NCI-H774 (cell line): Measurements from ENCODE around the gene SLX4IP.

Experiments used
- DNase-seq: peaks from one replicate; lab custom pipeline; 2025; lab: John Stamatoyannopoulos, UW

Gene SLX4IP

DNA sequence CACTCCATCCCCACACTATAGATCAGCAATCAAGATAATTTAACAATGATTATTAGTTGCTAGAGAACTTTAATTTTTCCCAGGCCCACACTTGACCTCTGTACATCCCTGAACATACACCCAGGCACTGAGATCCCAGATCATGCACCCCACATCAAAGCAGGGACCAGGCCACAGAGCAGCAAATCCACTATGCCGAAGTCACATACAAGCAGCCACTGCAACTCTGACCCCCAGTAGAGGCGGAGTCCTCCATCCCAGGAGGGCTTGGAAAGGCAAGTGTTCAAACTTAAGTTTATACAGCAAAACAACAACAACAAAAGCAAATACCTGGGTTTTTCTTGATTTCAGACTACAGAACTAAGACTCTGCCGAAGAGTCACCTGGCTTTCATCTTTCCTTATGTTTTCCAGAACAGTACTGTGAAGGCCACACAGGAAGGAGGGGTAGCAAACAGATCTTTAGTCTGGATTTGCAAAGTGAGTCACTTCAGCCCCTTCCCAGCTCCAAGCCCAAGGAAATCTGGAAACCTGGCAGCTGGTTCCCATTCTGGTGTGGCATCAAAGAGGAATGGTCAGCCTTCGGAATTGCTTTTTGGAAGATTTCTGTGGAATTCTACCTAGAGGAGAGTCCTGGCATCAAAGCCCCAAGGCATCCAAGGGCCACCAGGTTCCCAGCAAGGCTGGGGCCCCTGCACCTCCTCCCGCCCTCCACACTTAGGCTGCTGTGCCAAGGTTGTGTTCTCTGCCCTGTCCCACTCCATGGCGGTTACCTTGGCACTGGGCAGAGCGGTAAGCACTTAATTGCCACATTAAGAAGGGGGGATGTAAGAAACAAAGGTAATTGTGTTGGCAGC lies 231.3 kb downstream of the SLX4IP start:
- no peak for DNase-seq

DNA sequence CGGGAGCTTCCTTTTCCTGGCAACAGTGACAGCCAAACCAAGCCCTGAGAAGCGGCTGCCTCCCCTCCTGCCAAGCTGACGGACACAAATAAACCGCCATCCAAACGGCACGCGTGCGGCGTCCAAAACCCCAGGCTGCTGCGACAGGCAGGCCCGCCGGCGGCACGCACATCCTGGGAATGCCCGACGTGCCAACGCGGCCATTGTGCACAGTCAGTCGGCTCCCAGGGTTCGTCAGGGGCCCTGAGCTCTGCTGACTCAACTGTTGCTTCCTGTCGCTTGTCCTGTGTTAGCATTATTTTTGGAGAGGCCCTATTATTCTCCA lies 231.9 kb downstream of the SLX4IP start:
- DNase-seq = no peak

DNA sequence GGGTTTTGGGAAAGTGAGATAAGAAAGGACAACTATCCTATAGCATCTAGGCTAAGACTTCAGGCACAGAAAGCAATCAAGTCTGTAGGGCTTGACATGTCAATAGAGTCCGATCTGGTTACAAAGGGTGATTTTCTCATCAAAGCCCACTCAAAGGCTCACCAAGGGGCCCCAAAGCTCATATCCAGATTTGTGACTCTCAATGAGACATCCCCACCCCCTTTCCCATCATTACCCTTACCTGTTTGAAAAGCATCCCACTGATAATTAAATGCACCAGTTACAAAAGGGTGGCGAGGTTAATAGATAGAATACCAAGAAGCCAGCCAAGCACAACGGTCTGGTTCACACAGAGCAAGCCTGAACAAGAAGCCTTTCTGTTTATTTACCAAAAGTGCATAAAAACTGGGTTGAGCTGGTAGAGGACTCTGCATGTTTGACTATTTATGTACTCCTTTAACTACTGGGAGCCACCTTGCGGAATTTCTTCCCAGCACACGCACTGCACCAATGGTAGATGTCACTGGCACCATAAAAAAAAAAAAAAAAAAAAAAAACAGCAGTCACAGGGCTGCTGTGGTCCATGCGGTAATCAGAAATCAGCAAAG lies 232.6 kb downstream of the SLX4IP start:
- DNase-seq = no peak

DNA sequence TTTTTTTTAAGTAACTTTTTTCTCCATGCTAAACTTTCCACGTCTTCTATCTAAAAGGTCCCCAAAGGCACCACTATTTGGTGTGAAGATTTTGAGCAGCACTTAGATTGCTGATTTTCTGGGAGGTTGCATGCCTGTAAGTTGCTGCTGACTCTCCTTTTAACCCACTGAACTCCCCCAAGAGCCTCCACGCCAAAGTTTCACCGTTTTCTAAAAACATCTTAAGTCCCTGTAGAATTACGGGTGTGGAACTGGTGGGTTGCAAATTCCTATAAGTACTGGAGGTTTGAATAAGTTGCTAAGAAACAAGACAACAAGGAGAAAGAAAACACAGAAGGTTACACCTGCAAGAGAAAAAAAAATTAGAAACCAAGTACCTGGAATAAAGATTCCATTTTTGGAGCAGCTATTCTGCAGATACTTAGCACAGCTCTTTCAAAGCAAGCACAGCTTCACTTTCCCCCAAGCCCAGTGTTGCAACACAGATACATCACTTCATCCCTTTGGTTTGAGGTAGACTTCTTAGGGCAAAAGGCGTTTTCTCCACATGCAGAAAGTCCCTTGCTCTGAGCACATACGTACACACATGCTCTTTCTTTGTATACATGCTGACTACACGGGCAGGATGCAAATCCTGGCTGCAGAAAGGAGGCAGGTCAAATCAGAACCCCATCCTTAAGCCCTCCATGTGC lies 233.7 kb downstream of the SLX4IP start:
- no peak for DNase-seq

DNA sequence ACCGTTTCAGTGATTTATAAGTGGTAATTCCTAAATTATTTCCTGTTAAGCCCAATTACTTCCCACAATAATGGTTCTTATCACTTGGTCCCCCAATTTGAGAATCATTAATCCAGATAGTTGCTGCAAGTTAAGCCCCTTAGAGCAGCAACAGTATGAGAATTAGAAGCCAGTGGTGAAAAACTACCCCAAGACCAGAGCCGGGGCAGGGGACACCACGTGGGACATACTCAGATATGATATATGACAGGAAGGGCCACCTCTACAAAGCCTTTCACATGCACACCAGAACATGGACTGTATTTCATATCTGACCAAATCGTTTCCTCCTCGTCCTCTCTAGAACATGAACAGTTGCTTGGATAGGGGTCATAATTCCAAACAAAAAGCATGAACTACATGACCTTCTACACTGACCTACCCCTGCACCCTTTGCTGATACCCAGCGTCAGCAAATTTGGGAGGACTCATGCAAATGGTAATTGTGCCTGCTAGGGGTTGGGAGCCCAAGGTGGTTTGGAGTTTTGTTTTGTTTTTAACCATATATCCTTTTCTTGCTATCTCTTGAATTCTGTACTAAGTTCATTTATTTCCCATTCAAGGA lies 234.8 kb downstream of the SLX4IP start:
- DNase-seq = no peak

DNA sequence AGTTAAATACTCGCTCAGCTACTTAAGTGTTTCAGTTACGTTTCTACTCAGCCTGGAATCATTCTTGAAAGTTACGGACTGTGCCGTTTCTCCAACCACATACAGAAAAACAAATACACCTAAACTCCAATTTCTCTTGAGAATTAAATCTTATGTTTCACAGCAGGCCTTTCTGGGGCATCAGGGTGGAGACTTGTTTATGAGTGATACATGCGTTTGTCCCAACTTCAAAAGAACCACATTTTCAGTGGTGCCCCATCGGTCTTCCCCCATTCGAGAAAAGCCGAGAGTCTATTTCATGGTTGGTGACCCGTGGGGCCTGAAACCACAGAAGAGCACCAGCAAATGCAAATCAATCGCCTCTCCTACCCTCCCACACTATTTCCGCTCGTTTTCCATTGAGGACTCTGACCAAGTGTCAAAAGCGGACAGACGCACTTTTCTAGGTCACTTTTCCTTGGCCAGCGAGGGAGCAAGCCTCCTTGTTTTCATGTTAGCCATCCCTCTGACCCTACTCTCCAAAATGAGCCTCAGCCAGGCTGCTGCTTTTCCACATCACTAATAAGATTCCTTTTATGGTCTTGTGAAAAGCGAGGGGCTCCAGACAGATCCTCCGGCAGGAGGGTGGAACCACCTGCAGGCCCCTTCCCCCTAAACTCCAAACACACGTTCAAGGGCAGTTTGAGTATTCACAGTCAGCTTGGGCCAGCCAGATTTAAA lies 235.6 kb downstream of the SLX4IP start:
- no peak for DNase-seq

DNA sequence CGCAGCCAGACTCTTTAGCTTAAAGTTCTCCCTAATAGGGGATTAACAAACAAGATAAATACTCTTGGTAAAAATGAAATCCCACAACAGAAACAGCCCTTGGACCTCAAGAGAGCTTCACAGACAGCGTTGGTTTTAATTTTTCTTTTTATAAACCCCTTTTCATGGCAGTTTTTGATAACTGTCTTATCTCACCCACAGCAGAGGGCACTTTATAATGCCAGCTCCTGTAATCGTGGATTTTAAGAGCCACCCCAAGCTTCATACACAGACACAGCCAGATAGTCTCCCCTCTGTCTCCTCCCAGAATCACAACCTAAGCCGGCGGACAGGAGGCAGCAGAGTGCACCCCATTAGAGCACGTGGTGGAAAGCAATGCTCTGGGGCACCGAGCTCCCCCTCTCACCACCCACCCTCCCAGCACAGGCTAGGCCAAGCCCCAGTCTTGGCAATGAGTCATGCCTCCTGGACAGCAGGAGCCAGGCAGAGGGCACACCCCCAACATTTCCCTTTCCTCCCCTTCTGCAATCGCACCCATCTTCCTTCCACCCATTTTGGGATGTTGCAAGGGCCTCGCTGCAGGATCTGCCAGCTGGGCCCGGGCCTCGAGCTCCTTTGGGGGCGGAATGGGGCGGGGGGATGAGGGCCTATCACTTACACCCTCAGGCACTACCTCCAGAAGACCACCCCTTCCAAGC lies 236.3 kb downstream of the SLX4IP start:
- no peak for DNase-seq

DNA sequence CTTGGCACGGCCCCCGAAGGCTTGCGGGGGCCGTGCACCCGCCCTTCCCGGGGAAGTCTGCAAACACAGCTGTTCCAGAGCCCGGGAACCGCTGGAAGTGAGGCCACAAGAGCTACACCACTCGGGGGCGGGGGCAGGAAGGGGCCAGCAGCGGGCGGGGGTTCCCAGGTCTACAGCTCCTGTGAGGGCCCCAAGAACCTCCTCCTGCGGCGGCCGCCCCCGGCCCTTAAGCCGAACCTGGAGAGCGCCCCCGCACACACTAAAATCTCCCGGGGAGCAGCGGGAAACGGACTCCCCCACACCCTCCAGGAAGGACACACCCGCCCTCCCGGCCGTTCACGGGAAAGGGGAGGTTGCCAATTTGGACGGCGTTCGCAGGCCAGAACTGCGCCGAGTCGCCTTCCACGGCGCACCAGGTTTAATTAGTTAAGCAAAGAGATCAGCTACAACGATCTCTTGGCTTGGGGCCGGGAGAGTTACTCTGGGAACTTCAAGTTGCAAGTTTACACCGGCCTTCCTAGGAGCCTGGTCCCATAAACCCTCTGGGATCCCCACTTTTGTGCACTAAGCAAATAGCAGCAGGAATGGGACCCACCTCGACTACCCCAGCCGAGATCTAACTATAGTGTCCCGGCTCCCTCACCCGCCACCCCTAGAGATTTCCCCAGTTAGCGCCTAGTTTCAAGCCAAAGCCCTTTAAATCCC lies 237.0 kb downstream of the SLX4IP start:
- no peak for DNase-seq

DNA sequence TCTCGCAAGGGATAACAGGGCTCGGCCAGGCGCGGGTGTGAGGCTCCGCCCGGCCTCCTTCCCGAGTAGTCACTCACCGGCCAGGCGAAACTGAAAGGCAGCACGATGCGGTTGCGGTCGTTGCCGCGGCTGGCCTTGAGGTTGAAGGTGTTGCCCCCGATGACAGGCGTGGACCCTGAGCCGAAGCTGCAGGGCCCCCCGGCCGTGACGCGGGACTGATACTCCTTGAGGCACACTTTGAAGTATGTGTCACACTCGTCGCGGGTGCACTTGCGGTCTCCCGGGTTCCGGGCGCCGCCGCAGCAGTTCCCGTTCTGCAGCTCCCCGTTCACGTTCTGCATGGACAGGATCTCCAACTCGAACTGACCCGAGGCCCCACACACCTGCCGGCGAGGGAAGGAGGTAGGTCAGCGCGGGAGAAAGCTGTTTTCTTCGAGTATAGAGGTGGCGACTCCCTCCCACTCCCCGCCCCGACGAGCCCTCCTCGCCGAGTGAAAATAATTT lies 237.6 kb downstream of the SLX4IP start:
- no peak for DNase-seq

DNA sequence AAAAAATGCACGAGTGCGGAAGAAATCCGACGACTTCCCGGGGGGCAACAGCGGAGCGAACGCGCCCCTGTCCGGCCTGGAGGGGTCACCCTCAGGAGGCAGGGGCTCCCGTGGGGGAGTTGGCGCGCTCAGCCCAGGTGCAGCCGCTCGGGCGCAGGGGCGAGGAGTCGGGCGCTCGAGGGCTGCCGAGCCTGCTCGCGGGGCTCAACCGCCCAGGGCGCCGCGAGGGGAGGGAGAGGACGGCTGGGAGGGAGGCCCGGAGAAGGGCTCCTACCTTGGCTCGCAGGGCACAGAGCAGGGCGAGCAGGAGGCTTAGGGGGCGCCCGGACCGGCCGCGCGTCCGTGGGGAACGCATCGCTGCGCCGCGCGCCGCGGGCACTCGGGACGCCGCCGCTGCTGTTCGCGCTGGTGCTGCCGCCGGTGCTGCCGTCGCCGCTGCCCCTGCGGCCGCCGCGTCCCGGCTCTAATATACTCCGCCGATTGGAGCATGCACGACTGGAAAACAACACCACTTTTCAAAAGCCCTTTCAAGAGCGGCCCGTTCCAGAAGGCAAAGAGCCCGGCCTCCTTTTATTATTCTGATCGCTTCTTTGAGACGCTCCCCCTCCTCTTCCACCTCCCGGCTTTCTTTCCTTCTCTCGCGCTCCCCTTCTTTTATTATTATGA lies 238.2 kb downstream of the SLX4IP start:
- no peak for DNase-seq

DNA sequence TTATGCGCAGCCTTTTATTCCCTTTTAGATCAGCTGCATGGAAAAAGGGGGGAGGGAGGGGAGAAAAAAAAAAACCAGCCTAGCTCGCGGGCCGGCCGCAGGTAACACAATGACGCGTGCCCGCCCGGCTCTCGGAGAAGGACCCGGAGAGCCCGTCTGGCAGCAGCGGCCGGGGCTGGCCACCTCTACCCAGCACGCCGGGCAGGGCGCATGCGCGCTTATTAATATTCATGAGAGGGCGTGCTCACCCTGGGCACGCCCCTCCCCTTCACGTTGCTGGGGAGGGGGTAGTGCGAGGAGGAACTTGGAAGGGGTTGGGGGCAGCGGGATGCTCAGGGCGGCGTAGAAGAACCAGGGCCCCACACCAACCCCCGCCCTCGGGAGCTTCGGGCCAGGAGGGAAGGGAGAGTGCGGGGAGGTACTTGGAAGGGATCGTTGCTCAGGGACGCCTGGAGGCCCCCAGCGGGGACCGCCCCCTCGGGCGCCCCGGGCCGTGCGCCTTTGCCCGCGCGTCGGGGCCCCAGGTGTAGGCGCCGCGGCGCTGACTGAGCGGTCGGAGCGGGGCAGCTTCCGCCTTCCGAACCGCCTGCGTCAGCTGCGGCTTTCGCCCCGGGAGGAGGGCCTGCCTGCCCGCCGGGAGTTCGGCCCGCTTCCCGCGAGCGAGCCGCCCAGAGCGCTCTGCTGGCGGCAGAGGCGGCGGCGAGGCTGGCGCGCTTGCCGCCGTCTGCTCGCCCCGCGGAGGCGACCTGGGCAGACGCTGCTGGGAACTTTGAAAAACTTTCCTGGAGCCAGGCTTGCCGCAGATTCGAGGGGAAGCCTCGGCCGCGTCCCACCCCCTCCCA lies 239.0 kb downstream of the SLX4IP start, which contains the start of gene JAG1:
JAG1 (minus strand) TSS at position 158 of the 842 bp plus-strand sequence. CDS start 469 bp downstream, outside the sequence.
- peak; percentile 89 for DNase-seq

DNA sequence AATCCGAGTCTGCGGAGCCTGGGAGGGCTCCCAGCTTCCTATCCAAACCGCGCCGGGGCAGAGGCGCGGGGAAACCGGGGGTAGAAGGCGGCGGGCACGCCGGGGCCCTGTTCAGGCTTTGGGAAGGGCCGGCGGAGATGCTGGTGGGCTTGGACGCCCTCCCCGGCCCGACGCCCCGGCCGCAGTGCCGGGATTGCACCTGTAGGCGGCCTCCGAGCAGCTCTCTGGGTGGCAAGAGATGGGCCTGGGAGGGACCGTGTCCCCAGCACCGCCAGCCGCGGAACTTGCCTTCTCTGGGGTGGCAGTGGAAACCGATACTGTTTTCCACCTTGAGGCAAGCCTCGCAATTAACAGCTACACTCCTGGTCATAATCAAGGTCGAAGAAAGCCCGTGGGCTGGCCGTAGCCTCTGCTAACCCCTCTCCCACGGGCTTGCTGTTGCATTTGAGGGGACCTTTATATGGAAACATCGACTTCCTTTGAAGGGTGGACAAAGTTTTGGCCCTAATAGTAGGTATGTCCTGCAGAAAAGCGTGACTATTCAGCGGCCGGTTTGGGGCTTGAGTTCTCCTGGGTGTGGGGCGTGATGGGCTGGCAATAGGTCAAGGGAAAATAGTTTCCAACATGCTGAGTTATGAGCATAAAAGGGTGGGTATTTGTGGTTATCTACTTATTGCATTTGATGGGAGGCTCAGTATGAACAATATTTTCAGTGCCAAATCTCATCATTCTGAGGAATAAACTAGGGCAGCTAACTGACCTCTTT lies 239.8 kb downstream of the SLX4IP start:
- DNase-seq = peak; percentile 47

DNA sequence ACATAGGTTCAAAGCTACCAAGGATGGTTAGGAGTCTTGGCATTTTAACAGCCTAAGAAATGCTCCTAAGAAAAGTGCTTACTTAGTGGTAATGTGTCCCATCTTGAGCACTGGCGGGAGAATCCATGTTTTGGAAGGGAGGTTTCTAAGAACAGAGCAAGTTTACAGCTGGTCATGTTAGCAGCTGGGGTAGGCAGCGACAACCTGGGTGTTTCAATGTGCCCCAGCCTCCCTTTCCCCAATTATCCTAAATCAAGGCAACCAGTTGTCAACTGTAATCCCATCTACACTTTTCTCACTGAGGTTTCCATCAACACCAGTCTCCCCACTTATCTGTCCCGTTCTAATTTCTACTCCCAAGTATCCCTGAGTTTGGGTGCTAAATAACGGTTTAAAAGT lies 240.3 kb downstream of the SLX4IP start:
- DNase-seq = no peak

DNA sequence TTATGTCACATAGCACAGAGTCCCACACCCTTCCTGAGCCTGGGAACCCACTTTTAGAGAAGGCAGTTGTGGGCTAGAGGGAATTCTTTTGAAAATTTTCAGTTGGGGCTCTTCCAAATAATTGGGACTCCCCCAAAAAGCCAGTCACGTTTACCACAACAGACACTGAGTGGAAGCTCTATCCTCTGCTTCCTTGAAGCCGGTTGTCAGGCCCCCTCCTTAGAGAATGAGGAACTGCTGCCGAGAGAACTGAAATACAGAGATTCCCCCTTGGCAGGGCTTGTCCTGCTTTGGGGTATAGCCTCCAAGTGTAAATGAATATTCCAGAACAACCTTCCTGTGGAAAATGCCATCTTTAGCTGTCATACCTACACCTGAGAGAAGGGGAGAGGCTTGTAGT lies 241.4 kb downstream of the SLX4IP start:
- DNase-seq = no peak
